K562 (cell line): ENCODE data around the gene TMEM217. TPM values are rescaled to one million over a fixed set of nuclear protein-coding genes. Genes with fewer than 3 reads are reported as not detected.

Experiments
- ATAC-seq: fragments of 200-7000 bp; cut with Tn5 transposase; 3 replicates; pipeline ENCODE4 v1.9.1; 2020; ENCODE audit warnings: moderate library complexity
- BruUV-seq: library from RNA; stranded (reverse); fragments of 400-500 nt; replicated peaks from 2 replicates; lab custom pipeline; 2021; lab: Mats Ljungman, UMichigan
- CTCF ChIA-PET: fragments of 300-600 bp; formaldehyde crosslinking; extraction: SDS; loops from one replicate; lab custom pipeline; 2021; ENCODE audit warnings: low intra/inter-chr PET ratio; lab: Yijun Ruan, JAX
- POLR2A ChIA-PET: fragments of 300-600, 350-650 bp; sonication (Branson Sonifier 250); formaldehyde crosslinking; extraction: SDS; loops from one replicate; lab custom pipeline; 2021; ENCODE audit warnings: antibody characterized with exemption, inconsistent platforms; lab: Yijun Ruan, JAX
- DNase-seq, 4 experiments: peaks; one replicate each; pipeline versions ENCODE4 v3.0.0 to v3.0.0-alpha.2; 2011 to 2018; ENCODE audit warnings: low spot score in 3 of 4, mixed read lengths in 3 of 4; ENCODE audit errors: extremely low read depth in 1 of 4
- FAIRE-seq: peaks from 2 replicates; lab custom pipeline; 2011; peaks lifted over from hg19 to GRCh38; lab: Jason Lieb, UNC
- H2AFZ ChIP-seq: 2 replicates; pipeline ENCODE4 v1.6.0; 2011; ENCODE audit warnings: low read depth, low read length, control low read depth, inconsistent platforms
- H3K27ac ChIP-seq: fragments of 200-600 bp; 3 replicates; pipeline ENCODE4 v1.8.0; 2011; ENCODE audit warnings: low read depth, mild to moderate bottlenecking, control low read depth, inconsistent platforms, low read length, moderate library complexity, mixed read lengths; ENCODE audit errors: extremely low read depth
- H3K27me3 ChIP-seq, 2 experiments: fragments of 300-600 bp in 1 of 2; 2 replicates in 1 of 2; 3 replicates in 1 of 2; pipeline versions ENCODE4 v1.6.0 to v1.8.0; 2011; ENCODE audit warnings: inconsistent platforms in 2 of 2, low read length in 2 of 2, mild to moderate bottlenecking in 1 of 2, mixed read lengths in 1 of 2, moderate library complexity in 1 of 2; ENCODE audit not compliant: control insufficient read depth in 2 of 2, insufficient read depth in 2 of 2
- H3K36me3 ChIP-seq: fragments of 300-600 bp; 3 replicates; pipeline ENCODE4 v1.8.0; 2011; ENCODE audit warnings: mild to moderate bottlenecking, low read length, inconsistent platforms; ENCODE audit not compliant: control insufficient read depth, insufficient read depth
- H3K4me1 ChIP-seq, 2 experiments: fragments of 200-600 bp in 1 of 2; replicated peaks in 1 of 2; 2 replicates in 1 of 2; 3 replicates in 1 of 2; pipeline versions ENCODE4 v1.5.1 to v1.8.0; 2011; ENCODE audit warnings: inconsistent platforms in 2 of 2, low read length in 2 of 2, mild to moderate bottlenecking in 1 of 2, mixed read lengths in 1 of 2, moderate library complexity in 1 of 2; ENCODE audit not compliant: control insufficient read depth in 2 of 2, insufficient read depth in 2 of 2
- H3K4me2 ChIP-seq: 2 replicates; pipeline ENCODE4 v1.6.1; 2011; ENCODE audit warnings: low read length, control low read depth, inconsistent platforms, mixed read lengths; ENCODE audit not compliant: insufficient read depth
- H3K4me3 ChIP-seq: fragments of 200-600 bp; sonication (generic), shearing (Covaris generic); 2 replicates; pipeline ENCODE4 v1.5.1; 2016; ENCODE audit warnings: control low read depth, inconsistent platforms
- H3K79me2 ChIP-seq: fragments of 200-600 bp; 3 replicates; pipeline ENCODE4 v1.8.0; 2011; ENCODE audit warnings: low read length, inconsistent platforms; ENCODE audit not compliant: control insufficient read depth, insufficient read depth
- H3K9ac ChIP-seq, 2 experiments: 2 replicates each; pipeline versions ENCODE4 v1.6.0 to v1.6.1; 2011; ENCODE audit warnings: low read depth in 2 of 2, low read length in 2 of 2, control low read depth in 1 of 2, inconsistent platforms in 1 of 2, mild to moderate bottlenecking in 1 of 2, mixed read lengths in 1 of 2; ENCODE audit not compliant: insufficient read depth in 1 of 2
- H3K9me1 ChIP-seq: one replicate; pipeline ENCODE4 v1.6.0; 2011; ENCODE audit warnings: inconsistent platforms, mild to moderate bottlenecking, low read length, moderate library complexity; ENCODE audit not compliant: control insufficient read depth, insufficient read depth
- H3K9me3 ChIP-seq: replicated peaks from 2 replicates; pipeline ENCODE4 v1.5.1; 2011; ENCODE audit warnings: low read depth, low read length, inconsistent platforms; ENCODE audit not compliant: control insufficient read depth, insufficient read depth
- H4K20me1 ChIP-seq: replicated peaks from 2 replicates; pipeline ENCODE4 v1.6.1; 2011; ENCODE audit warnings: low read length, inconsistent platforms, mixed read lengths; ENCODE audit not compliant: control insufficient read depth, insufficient read depth
- CBFA2T3 ChIP-seq: fragments of 450-650 bp; IDR thresholded peaks from 2 replicates; pipeline ENCODE4 v1.6.1; 2017
- CLOCK ChIP-seq: fragments of 250-450 bp; sonication (Bioruptor Pico); IDR thresholded peaks from 2 replicates; pipeline ENCODE4 v1.4.0; 2020; ENCODE audit warnings: mild to moderate bottlenecking, moderate library complexity, borderline replicate concordance
- DEAF1 ChIP-seq: fragments of 450-650 bp; formaldehyde crosslinking; IDR thresholded peaks from 2 replicates; pipeline ENCODE4 v1.4.0; 2020; ENCODE audit warnings: mild to moderate bottlenecking, moderate library complexity
- DIDO1 ChIP-seq: fragments of 450-650 bp; IDR thresholded peaks from 2 replicates; pipeline ENCODE4 v1.6.1; 2016; ENCODE audit warnings: low read depth, missing biosample characterization, missing genetic modification characterization
- MED1 ChIP-seq: sonication (generic); formaldehyde crosslinking; IDR thresholded peaks from 2 replicates; pipeline ENCODE4 v1.8.1; 2023; ENCODE audit warnings: missing genetic modification reagents, borderline replicate concordance
- MYC ChIP-seq, 2 experiments: fragments of 250-450 bp in 1 of 2; sonication (Bioruptor Pico) in 1 of 2; IDR thresholded peaks; 2 replicates each; pipeline versions ENCODE4 v1.5.1 to v1.6.1; 2012 to 2021; ENCODE audit warnings: low read depth in 2 of 2, borderline replicate concordance in 1 of 2, improper control_type of control experiment in 1 of 2, low read length in 1 of 2, mild to moderate bottlenecking in 1 of 2, moderate library complexity in 1 of 2
- PHB ChIP-seq: fragments of 250-450 bp; sonication (Bioruptor Pico); IDR thresholded peaks from 2 replicates; pipeline ENCODE4 v1.5.0; 2021
- RFX7 ChIP-seq: fragments of 250-450 bp; sonication (Bioruptor Pico); IDR thresholded peaks from 2 replicates; pipeline ENCODE4 v1.5.1; 2021; ENCODE audit warnings: mild to moderate bottlenecking
- SMARCB1 ChIP-seq: IDR thresholded peaks from 2 replicates; pipeline ENCODE4 v1.6.1; 2011; ENCODE audit warnings: improper control_type of control experiment, low read depth; ENCODE audit not compliant: insufficient read length
- SNIP1 ChIP-seq: fragments of 450-650 bp; IDR thresholded peaks from 2 replicates; pipeline ENCODE4 v1.7.1; 2017; ENCODE audit warnings: low read depth, mild to moderate bottlenecking
- SRSF7 ChIP-seq: fragments of 200-400 bp; formaldehyde crosslinking; optimal IDR thresholded peaks from 2 replicates; pipeline ENCODE3; 2017; ENCODE audit warnings: mild to moderate bottlenecking, low read depth, low read length
- ZNF143 ChIP-seq: sonication (generic); formaldehyde crosslinking; IDR thresholded peaks from 2 replicates; pipeline ENCODE4 v1.9.0; 2022; ENCODE audit warnings: mild to moderate bottlenecking, missing genetic modification reagents
- ZNF354B ChIP-seq: fragments of 250-450 bp; sonication (Bioruptor Pico); IDR thresholded peaks from 2 replicates; pipeline ENCODE4 v1.4.0; 2020
- WGBS: fragments of 100-300 bp; shearing (Covaris generic); methylation state at CpG from one replicate; pipeline ENCODE4 v1.1.6; 2016; ENCODE audit warnings: low coverage, mixed read lengths; ENCODE audit not compliant: insufficient coverage; ENCODE audit errors: missing lambda C conversion rate; 5-methylcytosine and 5-hydroxymethylcytosine counted together
- in situ Hi-C: fragments of 300-500 bp; cut with MboI; formaldehyde crosslinking; loops from 4 replicates; pipeline ENCODE4 v1.15.0; 2018; ENCODE audit warnings: inconsistent platforms, mixed read lengths
- intact Hi-C: fragments of 100-400 bp; cut with micrococcal nuclease; formaldehyde crosslinking; loops from 2 replicates; pipeline ENCODE4 v1.14.2; 2022
- polyA plus RNA-seq, 8 experiments: library from polyadenylated mRNA; depleted of rRNA in 4 of 8; stranded (reverse) in 5 of 8; unstranded in 3 of 8; fragments of >200 nt; fragmentation: Nextera tagmentation in 2 of 8; fragmentation: Illumina TruSeq in 1 of 8; extraction: Ambion mirVana in 2 of 8; extraction: Trizol in 1 of 8; gene quantifications; 2 replicates each; pipeline versions ENCODE4 v1.2.1 to v1.2.3, GENCODE V29; 2011 to 2014; ENCODE audit warnings: inconsistent platforms in 1 of 8, missing spikeins in 1 of 8
- total RNA-seq, 7 experiments: library from RNA; depleted of rRNA in 6 of 7; stranded (reverse); fragments of >200 nt in 6 of 7; fragmentation: Illumina TruSeq in 2 of 7; extraction: Trizol in 2 of 7; gene quantifications; 2 replicates each; pipeline versions ENCODE4 v1.2.1 to v1.2.3, GENCODE V29; 2011 to 2021; ENCODE audit warnings: low replicate concordance in 1 of 7
- TF ChIP-seq, protein P1 (sequence below): sonication (generic); formaldehyde crosslinking; IDR thresholded peaks from 2 replicates; pipeline ENCODE4 v1.8.0; 2022; ENCODE audit warnings: missing genetic modification reagents, mild to moderate bottlenecking, moderate library complexity, borderline replicate concordance
- TF ChIP-seq, protein P2 (sequence below): IDR thresholded peaks from 2 replicates; pipeline ENCODE4 v1.6.1; 2012; ENCODE audit warnings: low read depth, low read length, improper control_type of control experiment, borderline replicate concordance

TMEM217 gene
- total and polyA plus RNA-seq, 9 of the 15 experiments (the other 6 are each of a cell fraction or from before 2014, with no cell fraction given), result 1.3 to 8.0 (median 1.9) TPM

- FAIRE-seq, result no peak
- DNase-seq, result no peak
- in situ Hi-C loops, result no loop called here
- Histone ChIP-seq H3K9me1 (no peaks in the 10 kb centered on the region), H3K9me3 (no peaks in the 10 kb centered on the region), H3K4me1 (peaks cover 0 to 2% of the 10 kb centered on the region in 2 experiments; a peak in 2 of 5 replicates), H3K4me3 (no peak overlapping the region), H3K27ac (no peak overlapping the region), H2AFZ (no peak overlapping the region), H3K27me3 (no peaks in the 10 kb centered on the region), H3K79me2 (peaks cover 54% of the 10 kb centered on the region), H3K9ac (no peak overlapping the region), H3K36me3 (peaks cover 27% of the 10 kb centered on the region), H4K20me1 (peaks cover 6% of the 10 kb centered on the region; the same call in 1 of the 2 replicates), H3K4me2 (no peak overlapping the region)
- ChIA-PET POLR2A (interaction anchor here (0.7 to 1.1 kb wide), 3 partner anchors 11 to 12 kb away, joined by 3 read pairs; no protein-coding TSS in a partner anchor), CTCF (no interaction called here)
- no TSS peak for BruUV-seq
- WGBS, result 83% methylated on average over 3 of the region's 3 CpGs
- intact Hi-C loops, result no loop called here
- ATAC-seq, result no peak
- TF ChIP-seq, protein P1, sequence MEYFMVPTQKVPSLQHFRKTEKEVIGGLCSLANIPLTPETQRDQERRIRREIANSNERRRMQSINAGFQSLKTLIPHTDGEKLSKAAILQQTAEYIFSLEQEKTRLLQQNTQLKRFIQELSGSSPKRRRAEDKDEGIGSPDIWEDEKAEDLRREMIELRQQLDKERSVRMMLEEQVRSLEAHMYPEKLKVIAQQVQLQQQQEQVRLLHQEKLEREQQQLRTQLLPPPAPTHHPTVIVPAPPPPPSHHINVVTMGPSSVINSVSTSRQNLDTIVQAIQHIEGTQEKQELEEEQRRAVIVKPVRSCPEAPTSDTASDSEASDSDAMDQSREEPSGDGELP (CRISPR knock-in tag), result no peak
- no peak for TF ChIP-seq DIDO1 (tag)
- TF ChIP-seq SMARCB1, result no peak
- no peak for TF ChIP-seq MED1 (CRISPR knock-in tag)
- TF ChIP-seq, protein P2, sequence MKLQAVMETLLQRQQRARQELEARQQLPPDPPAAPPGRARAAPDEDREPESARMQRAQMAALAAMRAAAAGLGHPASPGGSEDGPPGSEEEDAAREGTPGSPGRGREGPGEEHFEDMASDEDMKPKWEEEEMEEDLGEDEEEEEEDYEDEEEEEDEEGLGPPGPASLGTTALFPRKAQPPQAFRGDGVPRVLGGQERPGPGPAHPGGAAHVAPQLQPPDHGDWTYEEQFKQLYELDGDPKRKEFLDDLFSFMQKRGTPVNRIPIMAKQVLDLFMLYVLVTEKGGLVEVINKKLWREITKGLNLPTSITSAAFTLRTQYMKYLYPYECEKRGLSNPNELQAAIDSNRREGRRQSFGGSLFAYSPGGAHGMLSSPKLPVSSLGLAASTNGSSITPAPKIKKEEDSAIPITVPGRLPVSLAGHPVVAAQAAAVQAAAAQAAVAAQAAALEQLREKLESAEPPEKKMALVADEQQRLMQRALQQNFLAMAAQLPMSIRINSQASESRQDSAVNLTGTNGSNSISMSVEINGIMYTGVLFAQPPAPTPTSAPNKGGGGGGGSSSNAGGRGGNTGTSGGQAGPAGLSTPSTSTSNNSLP, result no peak
- no peak for TF ChIP-seq CLOCK
- TF ChIP-seq DEAF1, result no peak
- TF ChIP-seq MYC (IDR thresholded peaks at IDR 0.05; ENCODE audit: low read depth, low read length), result no peak
- no peak for TF ChIP-seq MYC (CRISPR knock-in tag; IDR thresholded peaks at IDR 0.05; ENCODE audit: borderline replicate concordance, low read depth)
- TF ChIP-seq ZNF143, result no peak
- TF ChIP-seq SRSF7, result no peak
- no peak for TF ChIP-seq SNIP1
- TF ChIP-seq ZNF354B, result no peak
- TF ChIP-seq RFX7, result no peak
- TF ChIP-seq PHB (CRISPR knock-in tag), result no peak
- TF ChIP-seq CBFA2T3, result no peak
Measured at GRCh38 chr6:37265860-37266259, 7.9 kb upstream of the TMEM217 start.
